Inflammatory macrophage treated with lipopolysaccharide for 4 hours (primary cell): ENCODE data around the gene GATD1.

Experiments used
- DNase-seq: peaks from one replicate; pipeline ENCODE4 v3.0.0-alpha.2; 2020

Gene GATD1

GRCh38 chr11:778976-779954, 2.0 kb upstream of the GATD1 start:
- DNase-seq = no peak

- DNase-seq = peak; percentile 35
Measured at GRCh38 chr11:776561-777287, 563 bp downstream of the GATD1 start.

GRCh38 chr11:776263-776560, 1.1 kb downstream of the GATD1 start:
- no peak for DNase-seq

GRCh38 chr11:774873-775592, 2.3 kb downstream of the GATD1 start:
- DNase-seq = no peak

- no peak for DNase-seq
Measured at GRCh38 chr11:773830-774229, 3.5 kb downstream of the GATD1 start.

- DNase-seq = no peak
Measured at GRCh38 chr11:773425-773824, 3.9 kb downstream of the GATD1 start.

- DNase-seq = no peak
Measured at GRCh38 chr11:772429-773390, 4.6 kb downstream of the GATD1 start.

- DNase-seq = no peak
Measured at GRCh38 chr11:771617-772204, 5.6 kb downstream of the GATD1 start.

- DNase-seq = no peak
Measured at GRCh38 chr11:770642-771616, 6.4 kb downstream of the GATD1 start.

GRCh38 chr11:769887-770641, 7.2 kb downstream of the GATD1 start:
- no peak for DNase-seq

- DNase-seq = no peak
Measured at GRCh38 chr11:767238-767637, 10.0 kb downstream of the GATD1 start.

GRCh38 chr11:766936-767210, 10.4 kb downstream of the GATD1 start:
- no peak for DNase-seq

- DNase-seq = peak; percentile 46
Measured at GRCh38 chr11:766106-766935, 11.0 kb downstream of the GATD1 start.

- DNase-seq = no peak
Measured at GRCh38 chr11:765802-766091, 11.5 kb downstream of the GATD1 start.

- DNase-seq = peak; percentile 51
Measured at GRCh38 chr11:765025-765801, 12.1 kb downstream of the GATD1 start.

- DNase-seq = no peak
Measured at GRCh38 chr11:764322-765024, 12.8 kb downstream of the GATD1 start.

- no peak for DNase-seq
Measured at GRCh38 chr11:763549-764321, 13.6 kb downstream of the GATD1 start.
